Measurements from ENCODE around the gene CAPN12.

DNA sequence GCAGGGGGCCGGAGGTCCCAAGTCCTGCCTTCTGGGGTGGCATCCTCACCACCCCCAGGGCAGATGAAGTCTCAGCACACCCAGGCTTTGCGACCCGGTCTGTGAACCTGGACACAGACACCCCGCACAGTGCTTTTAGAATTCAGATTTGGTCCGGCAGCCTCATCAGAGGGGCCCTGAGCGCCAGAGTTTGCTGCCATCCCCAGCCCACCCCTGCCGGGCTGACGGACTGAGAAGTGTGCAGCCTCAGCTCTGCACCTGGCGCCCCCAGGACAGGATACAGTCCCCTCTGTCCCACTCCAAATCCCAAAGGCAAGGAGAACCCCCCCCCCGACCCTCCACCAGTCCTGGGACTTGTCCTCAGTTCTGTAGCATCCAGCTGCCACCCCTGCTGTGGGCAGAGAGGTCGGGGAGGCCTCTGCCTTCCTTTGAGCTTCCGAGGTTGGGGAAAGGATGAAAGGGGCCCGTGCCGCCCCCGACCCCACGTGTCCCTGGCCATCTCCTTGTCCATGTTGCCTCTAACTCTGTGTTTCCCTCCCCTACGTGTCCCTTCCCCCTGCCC, 16.9 kb downstream of the CAPN12 start:
- TF ChIP-seq RAD21 (conservative IDR thresholded peaks at IDR 0.05 in 1 of 2, IDR thresholded peaks at IDR 0.05 in 1 of 2) (no peak), HDAC2 (IDR thresholded peaks at IDR 0.05) (no peak), ESRRA (IDR thresholded peaks at IDR 0.05; ENCODE audit: borderline replicate concordance, low read length) (no peak), POLR2A (IDR thresholded peaks at IDR 0.05; ENCODE audit: low read length) (no peak), SMC3 (IDR thresholded peaks at IDR 0.05) (no peak), PHF8 (IDR thresholded peaks at IDR 0.05; ENCODE audit: borderline replicate concordance, low read depth) (no peak)
- TF ChIP-seq, protein P1, sequence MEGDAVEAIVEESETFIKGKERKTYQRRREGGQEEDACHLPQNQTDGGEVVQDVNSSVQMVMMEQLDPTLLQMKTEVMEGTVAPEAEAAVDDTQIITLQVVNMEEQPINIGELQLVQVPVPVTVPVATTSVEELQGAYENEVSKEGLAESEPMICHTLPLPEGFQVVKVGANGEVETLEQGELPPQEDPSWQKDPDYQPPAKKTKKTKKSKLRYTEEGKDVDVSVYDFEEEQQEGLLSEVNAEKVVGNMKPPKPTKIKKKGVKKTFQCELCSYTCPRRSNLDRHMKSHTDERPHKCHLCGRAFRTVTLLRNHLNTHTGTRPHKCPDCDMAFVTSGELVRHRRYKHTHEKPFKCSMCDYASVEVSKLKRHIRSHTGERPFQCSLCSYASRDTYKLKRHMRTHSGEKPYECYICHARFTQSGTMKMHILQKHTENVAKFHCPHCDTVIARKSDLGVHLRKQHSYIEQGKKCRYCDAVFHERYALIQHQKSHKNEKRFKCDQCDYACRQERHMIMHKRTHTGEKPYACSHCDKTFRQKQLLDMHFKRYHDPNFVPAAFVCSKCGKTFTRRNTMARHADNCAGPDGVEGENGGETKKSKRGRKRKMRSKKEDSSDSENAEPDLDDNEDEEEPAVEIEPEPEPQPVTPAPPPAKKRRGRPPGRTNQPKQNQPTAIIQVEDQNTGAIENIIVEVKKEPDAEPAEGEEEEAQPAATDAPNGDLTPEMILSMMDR (IDR thresholded peaks at IDR 0.05): no peak
- TF ChIP-seq, protein P2, sequence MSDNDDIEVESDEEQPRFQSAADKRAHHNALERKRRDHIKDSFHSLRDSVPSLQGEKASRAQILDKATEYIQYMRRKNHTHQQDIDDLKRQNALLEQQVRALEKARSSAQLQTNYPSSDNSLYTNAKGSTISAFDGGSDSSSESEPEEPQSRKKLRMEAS (IDR thresholded peaks at IDR 0.05): no peak
- TF ChIP-seq, protein P3, sequence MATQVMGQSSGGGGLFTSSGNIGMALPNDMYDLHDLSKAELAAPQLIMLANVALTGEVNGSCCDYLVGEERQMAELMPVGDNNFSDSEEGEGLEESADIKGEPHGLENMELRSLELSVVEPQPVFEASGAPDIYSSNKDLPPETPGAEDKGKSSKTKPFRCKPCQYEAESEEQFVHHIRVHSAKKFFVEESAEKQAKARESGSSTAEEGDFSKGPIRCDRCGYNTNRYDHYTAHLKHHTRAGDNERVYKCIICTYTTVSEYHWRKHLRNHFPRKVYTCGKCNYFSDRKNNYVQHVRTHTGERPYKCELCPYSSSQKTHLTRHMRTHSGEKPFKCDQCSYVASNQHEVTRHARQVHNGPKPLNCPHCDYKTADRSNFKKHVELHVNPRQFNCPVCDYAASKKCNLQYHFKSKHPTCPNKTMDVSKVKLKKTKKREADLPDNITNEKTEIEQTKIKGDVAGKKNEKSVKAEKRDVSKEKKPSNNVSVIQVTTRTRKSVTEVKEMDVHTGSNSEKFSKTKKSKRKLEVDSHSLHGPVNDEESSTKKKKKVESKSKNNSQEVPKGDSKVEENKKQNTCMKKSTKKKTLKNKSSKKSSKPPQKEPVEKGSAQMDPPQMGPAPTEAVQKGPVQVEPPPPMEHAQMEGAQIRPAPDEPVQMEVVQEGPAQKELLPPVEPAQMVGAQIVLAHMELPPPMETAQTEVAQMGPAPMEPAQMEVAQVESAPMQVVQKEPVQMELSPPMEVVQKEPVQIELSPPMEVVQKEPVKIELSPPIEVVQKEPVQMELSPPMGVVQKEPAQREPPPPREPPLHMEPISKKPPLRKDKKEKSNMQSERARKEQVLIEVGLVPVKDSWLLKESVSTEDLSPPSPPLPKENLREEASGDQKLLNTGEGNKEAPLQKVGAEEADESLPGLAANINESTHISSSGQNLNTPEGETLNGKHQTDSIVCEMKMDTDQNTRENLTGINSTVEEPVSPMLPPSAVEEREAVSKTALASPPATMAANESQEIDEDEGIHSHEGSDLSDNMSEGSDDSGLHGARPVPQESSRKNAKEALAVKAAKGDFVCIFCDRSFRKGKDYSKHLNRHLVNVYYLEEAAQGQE (IDR thresholded peaks at IDR 0.05): no peak
